Amygdala (tissue), 56 donors: ENCODE measurements around the gene PMP22.

Source experiments
- DNase-seq, 56 donors: peaks; one replicate each; lab custom pipeline; 2025; lab: John Stamatoyannopoulos, UW

PMP22 gene

GRCh38 chr17:15278380-15278779 is 13.3 kb upstream of the PMP22 start:
- no peak for DNase-seq

- no peak for DNase-seq
These were observed 8.9 kb upstream of the PMP22 start for GRCh38 chr17:15274017-15274416.

- no peak for DNase-seq
These were observed 8.1 kb upstream of the PMP22 start for GRCh38 chr17:15273141-15273793.

- DNase-seq = no peak
These were observed 6.6 kb upstream of the PMP22 start for GRCh38 chr17:15271741-15272140.

DNA sequence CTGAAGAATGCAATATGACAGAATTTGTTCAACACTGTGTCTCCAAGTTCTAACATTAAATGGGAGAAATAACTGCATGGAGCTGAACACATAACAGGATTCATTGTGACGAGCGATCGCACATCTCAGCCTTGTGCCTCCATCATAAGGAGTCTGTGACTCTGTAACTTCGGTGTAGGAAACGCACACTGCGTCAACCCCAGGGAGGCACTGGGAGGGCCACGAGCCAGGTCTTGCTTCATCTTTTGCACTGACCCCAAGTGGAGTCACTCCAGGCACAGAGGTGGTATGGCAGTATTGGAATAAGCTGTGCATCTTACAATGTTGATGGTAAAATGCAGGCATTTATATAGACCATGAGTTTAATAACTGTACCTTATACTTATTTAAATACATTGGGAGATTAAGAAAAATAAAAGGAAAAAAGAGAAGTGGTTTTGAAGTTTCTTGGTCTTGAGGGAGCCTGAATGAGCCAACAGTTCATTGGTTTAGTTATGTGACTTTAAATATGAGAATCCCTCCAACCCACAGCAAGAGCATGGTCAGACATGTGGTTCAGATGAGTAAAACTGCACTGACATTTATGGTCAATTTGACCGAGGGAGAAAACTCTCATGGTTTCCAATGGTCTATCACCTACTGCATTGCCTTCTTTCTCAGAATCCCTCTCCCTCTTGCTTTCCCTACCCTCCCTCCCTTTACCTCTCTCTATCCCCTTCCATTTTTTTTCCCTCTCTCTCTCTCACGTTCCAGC is 5.7 kb upstream of the PMP22 start:
- DNase-seq = no peak

DNA sequence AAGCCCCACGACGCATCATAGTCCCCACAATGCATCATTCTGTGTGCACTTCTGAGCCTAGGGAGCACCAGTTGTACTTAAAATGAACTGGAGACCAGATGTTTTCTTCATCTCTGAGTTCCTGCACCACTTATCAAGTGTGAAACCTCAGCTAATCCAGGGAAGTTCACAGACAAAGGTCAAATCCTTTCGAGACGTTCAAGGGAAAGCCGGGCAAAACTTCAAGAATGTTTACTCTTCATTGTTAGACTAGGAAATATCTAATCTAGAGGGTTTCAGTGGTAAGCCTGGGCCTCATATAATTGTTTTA is 4.6 kb upstream of the PMP22 start:
- DNase-seq = no peak

DNA sequence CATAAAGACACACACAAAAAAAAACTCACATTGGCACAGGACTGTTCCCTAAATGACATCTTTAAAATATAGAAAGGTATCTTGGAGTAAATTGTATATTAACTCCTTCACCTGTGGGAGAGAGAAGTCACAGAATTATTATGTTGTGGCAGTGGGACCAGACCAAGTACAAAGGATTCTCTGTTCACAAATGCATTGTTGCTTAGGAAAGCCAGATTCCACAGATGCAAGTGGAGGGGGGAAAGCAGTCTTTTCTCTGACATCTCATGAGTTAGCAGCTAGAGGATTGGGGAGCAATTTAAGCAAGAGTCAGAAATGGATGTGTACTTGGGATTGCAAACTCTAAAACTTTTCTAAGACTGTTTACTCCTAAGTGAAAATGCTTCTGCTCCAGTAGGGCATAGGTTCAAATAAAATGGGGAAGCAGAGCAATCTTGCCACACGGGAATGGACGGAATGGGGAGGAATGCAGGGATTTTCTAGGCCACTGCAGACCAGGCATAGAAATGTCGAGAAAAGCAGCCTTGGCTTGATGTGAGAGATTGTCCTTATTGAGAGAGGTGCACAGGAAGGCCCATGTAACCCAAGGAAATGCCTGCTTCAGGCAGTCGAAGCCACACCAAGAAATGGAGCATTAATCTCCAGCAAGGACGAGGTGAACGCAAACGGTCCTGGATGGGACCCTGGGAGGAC is 4.1 kb upstream of the PMP22 start:
- DNase-seq = no peak

- no peak for DNase-seq
These were observed 3.3 kb upstream of the PMP22 start for GRCh38 chr17:15268461-15268860.

DNA sequence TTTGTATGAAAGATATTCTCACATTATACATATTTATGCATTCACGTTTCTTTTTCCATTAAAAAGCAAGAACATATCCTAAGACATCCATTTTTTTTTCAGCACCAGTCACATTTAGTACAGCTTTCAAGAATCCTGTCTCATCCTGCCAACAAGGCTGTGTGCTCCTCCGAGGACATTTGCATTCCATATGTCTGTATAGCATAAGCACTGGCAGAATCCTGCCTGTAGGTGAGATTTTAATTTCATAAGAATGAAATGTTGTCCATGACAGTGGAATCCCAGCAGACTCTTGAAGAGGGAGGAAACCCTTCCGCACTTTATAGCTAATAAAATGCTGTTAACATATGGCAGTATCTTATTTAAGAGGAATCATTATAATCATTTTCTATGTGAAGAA is 2.9 kb upstream of the PMP22 start:
- no peak for DNase-seq

GRCh38 chr17:15266325-15267125 is 1.4 kb upstream of the PMP22 start:
- DNase-seq = no peak

- peak in 2 of 56 donors; percentile 10 to 18 for DNase-seq
These were observed 584 bp downstream of the PMP22 start for GRCh38 chr17:15264542-15264941.

GRCh38 chr17:15263680-15264079 is 1.4 kb downstream of the PMP22 start:
- no peak for DNase-seq

DNA sequence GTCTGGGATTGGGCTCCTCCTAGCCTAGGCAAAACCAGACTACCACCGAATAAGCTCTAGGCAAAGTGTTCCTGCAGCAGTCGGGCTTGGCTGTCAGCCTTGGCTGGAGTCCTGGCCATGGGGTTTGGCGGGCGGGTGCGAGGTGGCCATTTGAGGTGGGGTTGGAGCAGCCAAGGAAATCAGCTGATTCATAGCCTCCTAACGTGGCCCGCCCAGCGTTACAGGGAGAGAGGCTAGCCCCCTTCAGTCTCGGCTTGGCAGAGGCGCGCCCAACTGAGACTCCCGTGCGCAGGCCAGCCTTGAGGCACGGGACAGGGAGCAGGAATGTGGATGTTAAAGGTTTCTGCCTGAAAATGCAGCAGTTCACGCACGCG is 1.9 kb downstream of the PMP22 start:
- peak in 52 of 56 donors; percentile 28 to 84 (median 64) for DNase-seq

DNA sequence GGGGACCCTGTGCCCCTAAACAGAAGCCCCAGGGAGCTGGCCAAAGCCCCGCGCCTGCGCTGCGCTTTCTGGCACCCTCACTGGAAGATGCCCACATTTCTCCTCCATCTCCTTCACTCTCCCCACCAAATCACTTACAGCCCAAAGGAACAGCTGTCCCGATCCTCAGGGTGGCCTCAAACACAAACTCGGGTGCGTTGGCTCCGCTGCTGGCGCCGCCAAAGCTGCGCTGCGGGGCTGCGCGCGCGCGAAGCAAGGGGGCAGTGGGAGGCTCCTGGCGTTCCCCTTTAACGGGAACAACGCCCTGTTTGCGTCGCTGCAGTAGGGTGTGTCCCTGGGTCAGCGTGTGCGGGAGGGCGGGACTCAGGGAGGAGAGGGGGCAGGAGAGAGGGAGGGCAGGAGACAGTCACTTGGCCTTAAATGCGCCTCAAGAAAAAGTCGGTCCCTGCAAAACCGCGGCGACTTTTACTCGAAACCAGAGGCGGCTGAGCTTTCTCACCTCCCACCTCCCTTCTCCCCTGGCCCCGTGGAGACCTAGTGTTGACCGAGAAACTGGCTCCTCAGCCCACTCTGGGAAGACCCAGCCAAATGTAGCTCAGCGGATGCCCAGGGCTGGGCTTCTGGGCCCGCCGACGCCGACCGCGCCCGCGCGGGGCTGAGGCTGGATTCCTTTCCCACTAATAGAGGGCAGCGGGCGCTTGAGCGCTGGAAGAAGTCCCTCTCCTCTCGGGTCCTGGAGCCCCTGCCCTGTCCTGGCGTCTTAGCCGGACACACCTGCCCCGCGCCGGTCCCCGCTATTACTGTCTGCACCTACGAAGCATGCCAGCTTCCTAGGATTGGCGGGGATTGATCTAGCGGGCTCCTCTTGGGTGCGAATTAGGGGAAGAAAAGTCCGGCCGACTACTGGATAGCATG is 2.6 kb downstream of the PMP22 start:
- peak in 53 of 56 donors; percentile 24 to 92 (median 74) for DNase-seq

DNA sequence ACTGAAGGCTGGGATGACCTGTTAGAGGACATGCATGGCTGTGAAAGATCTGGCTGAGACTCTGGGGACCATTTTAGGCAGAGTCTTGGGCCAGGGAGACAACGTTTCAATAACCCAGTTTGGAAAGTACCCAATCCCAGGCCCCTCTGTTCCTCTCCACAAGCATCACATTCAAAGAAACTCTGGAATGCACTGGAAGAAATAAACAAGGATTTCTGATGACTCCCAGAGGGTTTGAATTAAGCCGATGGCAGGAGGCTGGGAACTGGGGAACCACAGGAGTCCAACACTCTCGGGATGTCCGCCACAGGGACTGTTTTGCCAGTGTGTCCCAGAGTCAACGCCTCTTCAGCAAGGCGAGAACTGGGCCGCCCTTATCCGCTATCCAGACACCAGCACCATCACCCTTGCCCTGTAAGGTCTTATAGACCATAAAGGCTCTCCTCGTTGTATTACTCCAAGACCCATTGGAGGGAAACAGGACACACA is 3.3 kb downstream of the PMP22 start:
- DNase-seq = peak in 13 of 56 donors; percentile 12 to 75 (median 51)

DNA sequence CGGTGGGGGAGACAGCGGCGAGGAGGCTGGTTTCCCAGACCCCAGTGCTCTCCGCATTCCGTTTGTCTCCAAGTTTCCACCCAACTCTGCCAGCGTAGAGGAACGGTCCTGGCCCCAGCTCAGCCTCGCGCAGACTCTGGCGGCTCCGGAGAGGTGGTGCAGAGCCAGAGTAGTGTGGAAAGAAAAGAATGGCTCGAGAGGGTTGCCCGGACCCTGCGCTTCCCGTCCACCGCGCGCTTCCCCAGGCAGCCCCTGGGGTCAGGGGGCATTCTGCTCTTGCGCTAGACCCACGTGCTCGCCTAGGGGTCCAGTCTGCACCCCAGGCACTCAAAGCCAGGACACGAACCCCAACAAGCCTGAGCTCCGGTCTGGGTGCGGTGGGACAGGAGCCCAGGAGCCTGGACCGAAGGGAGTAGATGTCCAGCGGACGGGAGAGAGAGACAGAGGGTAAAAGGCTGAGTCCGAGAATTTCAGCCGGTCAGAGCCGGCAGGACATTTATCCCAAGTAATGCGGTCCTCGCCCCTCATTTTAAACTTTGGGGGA is 3.8 kb downstream of the PMP22 start:
- peak in 44 of 56 donors; percentile 19 to 78 (median 56) for DNase-seq

GRCh38 chr17:15260376-15261257 is 4.5 kb downstream of the PMP22 start:
- DNase-seq = peak; percentile 32 to 92 (median 76)

DNA sequence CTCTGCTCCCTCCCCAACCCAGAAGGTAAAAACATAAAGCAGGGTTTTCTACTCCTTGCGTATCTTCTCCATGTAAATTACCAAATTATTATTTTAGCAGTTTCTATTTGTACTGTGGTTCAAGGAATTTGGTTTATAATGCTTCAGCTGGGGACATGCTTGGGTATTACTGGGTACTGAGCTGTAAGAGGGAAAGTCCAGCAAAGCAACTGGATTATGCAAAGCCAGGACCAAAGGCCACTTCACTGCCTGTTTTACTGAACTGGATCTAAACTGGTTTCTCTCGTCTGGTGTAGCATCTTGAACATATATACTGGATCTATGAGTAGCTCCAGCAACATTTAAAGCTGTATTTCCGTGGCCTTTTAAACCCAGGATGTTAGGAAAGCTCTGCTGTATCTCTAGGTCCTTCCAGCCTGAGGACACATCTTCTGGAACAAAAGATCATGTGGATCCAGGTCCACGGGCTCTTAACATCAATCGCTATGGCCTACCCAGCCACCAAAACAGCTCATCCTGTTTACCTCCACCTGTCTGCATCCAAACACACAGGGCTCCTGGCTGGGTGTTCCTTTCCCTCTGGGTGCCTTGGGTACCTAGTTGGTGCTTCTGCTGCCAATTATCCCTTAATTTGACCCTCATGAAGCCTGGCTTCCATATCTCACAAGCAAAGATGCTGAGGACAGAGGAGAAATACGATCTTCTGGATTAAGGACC is 7.2 kb downstream of the PMP22 start:
- DNase-seq = no peak
